Measurements from ENCODE around the gene CPSF3. TPM values are rescaled to one million over a fixed set of nuclear protein-coding genes. Genes with fewer than 3 reads are reported as not detected.

The CPSF3 gene
- total RNA-seq, 1 experiment from 2014 or later: 68.5 TPM

Other genes starting within 250 kb of the CPSF3 start
- gene ASAP2, start 216.8 kb upstream of the CPSF3 start, total RNA-seq (2021; ENCODE audit: unreplicated experiment): 16.5 TPM
- 86.9 TPM for gene ITGB1BP1, start 126 bp upstream of the CPSF3 start, total RNA-seq (2021; ENCODE audit: unreplicated experiment)
- gene IAH1, start 50.9 kb downstream of the CPSF3 start, total RNA-seq (2021; ENCODE audit: unreplicated experiment): 35.1 TPM
- 39.2 TPM for gene ADAM17, start 132.2 kb downstream of the CPSF3 start, total RNA-seq (2021; ENCODE audit: unreplicated experiment)
- 365 TPM for gene YWHAQ, start 207.3 kb downstream of the CPSF3 start, total RNA-seq (2021; ENCODE audit: unreplicated experiment)

Data from HCT116 (cell line).